ENCODE measurements around the gene CPXM1. TPM values are rescaled to one million over a fixed set of nuclear protein-coding genes. Genes with fewer than 3 reads are reported as not detected.

The CPXM1 gene
- total RNA-seq, 1 donor from 2014 or later, result 218 TPM

DNA sequence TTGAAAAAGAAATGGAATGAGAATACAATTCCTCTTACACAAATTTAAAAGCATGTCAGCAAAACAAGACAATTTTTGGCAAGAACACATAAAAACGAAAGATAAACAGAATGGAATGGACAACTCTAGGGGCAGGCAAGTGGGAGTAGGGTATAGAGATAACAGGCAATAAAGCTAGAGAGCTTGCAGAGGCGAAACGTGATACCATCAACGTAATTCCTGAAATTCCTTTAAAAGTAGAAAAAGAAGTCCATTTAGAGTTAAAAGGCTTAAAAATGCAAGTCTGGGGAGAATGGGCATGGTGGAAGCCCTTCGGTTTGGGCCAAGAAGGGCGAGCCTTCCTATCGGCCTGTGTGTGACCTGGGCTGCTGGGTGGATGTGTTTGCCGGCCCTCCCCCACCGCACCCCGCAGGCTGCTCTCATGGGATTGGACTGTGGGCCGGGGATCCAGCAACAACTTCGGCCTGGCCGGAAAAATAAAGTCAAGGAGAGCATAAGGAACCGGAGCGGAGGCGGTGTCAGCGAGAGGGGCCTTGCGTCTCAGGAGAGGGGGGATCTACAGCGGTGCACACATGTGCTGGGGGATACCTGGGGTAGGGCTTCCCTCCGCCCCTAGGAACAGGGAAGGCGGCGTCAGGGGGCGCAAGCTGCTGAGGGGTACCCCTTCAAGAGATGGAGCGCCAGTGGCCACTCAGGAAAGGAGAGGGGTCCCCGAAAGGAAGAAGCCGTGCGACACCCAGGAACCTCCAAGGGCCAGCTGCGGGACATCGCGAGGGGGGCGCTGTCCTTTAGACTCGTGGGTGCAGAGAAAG is 19.9 kb upstream of the CPXM1 start:
- no peaks in the 10 kb centered on the region for H3K9me3 Mint-ChIP-seq
- no peak overlapping the region for H3K4me3 Mint-ChIP-seq
- no peak overlapping the region for H3K27ac Mint-ChIP-seq (ENCODE audit: unreplicated experiment)
- no peaks in the 10 kb centered on the region for H3K36me3 Mint-ChIP-seq (ENCODE audit: low read depth)
- H3K4me1 Mint-ChIP-seq, result peaks cover 4% of the 10 kb centered on the region
- H3K27me3 Mint-ChIP-seq (ENCODE audit: low read depth), result peaks cover 24% of the 10 kb centered on the region
- no peak for DNase-seq (ENCODE audit: low read depth, low spot score)
- TF ChIP-seq, protein P1, sequence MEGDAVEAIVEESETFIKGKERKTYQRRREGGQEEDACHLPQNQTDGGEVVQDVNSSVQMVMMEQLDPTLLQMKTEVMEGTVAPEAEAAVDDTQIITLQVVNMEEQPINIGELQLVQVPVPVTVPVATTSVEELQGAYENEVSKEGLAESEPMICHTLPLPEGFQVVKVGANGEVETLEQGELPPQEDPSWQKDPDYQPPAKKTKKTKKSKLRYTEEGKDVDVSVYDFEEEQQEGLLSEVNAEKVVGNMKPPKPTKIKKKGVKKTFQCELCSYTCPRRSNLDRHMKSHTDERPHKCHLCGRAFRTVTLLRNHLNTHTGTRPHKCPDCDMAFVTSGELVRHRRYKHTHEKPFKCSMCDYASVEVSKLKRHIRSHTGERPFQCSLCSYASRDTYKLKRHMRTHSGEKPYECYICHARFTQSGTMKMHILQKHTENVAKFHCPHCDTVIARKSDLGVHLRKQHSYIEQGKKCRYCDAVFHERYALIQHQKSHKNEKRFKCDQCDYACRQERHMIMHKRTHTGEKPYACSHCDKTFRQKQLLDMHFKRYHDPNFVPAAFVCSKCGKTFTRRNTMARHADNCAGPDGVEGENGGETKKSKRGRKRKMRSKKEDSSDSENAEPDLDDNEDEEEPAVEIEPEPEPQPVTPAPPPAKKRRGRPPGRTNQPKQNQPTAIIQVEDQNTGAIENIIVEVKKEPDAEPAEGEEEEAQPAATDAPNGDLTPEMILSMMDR (conservative IDR thresholded peaks at IDR 0.05), result no peak

DNA sequence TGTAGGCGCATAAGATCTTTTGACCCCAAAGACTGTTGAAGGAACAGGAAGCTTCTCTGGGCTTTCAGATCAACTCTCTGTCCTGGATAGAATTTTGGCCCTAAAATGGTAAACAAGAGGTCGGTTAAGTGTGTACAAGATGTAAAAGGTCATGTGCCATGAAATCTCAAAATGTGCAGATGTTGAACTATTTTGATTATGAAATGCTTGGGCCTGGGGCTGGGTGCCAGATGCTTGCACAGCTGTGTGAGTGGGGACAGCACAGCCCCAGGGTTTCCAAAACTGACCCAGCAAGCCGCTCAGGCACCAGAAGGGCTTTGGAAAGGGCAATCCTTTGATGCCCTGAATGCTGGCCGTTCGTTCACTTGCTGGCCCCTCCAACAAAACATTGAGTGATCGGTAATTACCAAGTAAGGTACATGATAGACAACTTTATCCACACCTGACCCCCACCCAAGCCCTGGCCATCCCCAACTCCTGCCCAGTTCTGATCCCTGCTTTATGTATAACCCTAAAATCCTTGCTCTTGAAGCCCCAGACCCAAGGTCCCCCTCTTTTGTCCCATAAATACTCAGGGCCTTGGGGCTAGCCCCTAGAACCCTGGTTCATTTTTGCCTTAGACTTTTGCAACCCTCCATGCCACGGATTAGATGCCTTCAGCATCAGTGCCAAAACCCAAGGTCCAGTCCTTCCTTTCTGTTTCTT is 17.6 kb upstream of the CPXM1 start:
- TF ChIP-seq, protein P1 (conservative IDR thresholded peaks at IDR 0.05), result no peak
- Mint-ChIP-seq H3K27ac (ENCODE audit: unreplicated experiment) (no peak overlapping the region), H3K4me1 (peaks cover 4% of the 10 kb centered on the region), H3K36me3 (ENCODE audit: low read depth) (no peaks in the 10 kb centered on the region), H3K9me3 (no peaks in the 10 kb centered on the region), H3K4me3 (no peak overlapping the region), H3K27me3 (ENCODE audit: low read depth) (peaks cover 24% of the 10 kb centered on the region)
- DNase-seq (ENCODE audit: low read depth, low spot score), result no peak

DNA sequence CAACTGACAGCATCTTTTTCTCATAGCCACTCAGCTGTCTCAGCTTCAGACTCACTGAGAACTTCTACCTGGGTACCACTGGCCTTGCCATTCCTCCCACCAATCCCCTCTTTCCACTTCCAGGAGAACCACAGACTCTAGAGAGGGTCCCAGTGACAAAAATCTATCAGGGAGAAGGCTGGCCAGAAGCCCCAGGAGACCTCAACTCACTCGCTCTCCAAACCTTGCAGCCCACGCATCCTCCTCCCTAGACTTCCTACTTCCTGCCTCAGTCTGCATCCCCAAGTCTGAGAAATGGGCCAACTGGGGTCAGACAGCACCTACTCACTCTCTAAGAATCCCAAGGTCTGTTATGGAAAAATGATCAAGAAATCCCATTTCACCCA is 16.9 kb upstream of the CPXM1 start:
- Mint-ChIP-seq H3K9me3 (no peaks in the 10 kb centered on the region), H3K27me3 (ENCODE audit: low read depth) (peaks cover 24% of the 10 kb centered on the region), H3K36me3 (ENCODE audit: low read depth) (no peaks in the 10 kb centered on the region), H3K4me3 (no peak overlapping the region), H3K27ac (ENCODE audit: unreplicated experiment) (no peak overlapping the region), H3K4me1 (peaks cover 4% of the 10 kb centered on the region)
- TF ChIP-seq, protein P1 (conservative IDR thresholded peaks at IDR 0.05), result no peak
- no peak for DNase-seq (ENCODE audit: low read depth, low spot score)

- no peak for DNase-seq (ENCODE audit: low read depth, low spot score)
- Mint-ChIP-seq H3K27ac (ENCODE audit: unreplicated experiment) (no peak overlapping the region), H3K36me3 (ENCODE audit: low read depth) (no peaks in the 10 kb centered on the region), H3K27me3 (ENCODE audit: low read depth) (peaks cover 19% of the 10 kb centered on the region), H3K9me3 (no peaks in the 10 kb centered on the region), H3K4me3 (no peak overlapping the region), H3K4me1 (peaks cover 4% of the 10 kb centered on the region)
- TF ChIP-seq, protein P1 (conservative IDR thresholded peaks at IDR 0.05), result no peak
Observed at GRCh38 chr20:2816583-2817340, 16.3 kb upstream of the CPXM1 start.

DNA sequence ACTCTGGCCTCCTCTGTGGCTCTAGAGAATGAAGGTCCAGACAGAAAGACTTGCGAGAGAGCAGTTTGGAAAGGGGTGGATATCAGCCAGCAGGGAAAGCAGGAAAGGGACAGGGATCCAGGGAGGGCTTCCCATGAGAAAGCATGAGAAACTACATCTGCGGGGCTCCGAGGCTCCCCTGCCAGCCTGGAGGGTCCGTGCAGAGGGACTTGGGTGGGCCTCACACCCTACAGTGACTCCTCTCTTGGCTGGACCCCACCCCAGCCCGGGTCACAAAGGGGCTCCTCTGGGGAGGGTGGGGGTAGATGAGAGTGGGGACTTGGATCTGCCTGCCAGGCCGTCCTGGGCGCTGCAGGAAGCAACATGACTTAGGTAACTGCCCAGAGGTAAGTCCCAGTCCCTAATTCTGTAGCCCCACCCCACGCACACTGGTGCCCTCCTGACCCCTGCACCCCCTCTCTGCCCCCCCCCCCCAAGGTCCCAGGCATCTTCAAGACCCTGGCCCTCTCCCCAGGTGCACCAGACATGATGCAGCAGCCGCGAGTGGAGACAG is 15.7 kb upstream of the CPXM1 start, which contains the start of gene TMEM239:
Gene TMEM239 (plus strand): TSS at position 335 of the 553 bp plus-strand sequence. CDS start 191 bp downstream, at position 526.
- no peak for DNase-seq (ENCODE audit: low read depth, low spot score)
- Mint-ChIP-seq H3K9me3 (peaks cover 1% of the 10 kb centered on the region), H3K4me1 (peaks cover 4% of the 10 kb centered on the region), H3K27ac (ENCODE audit: unreplicated experiment) (no peak within 1 kb of the TSS), H3K27me3 (ENCODE audit: low read depth) (peaks cover 16% of the 10 kb centered on the region), H3K4me3 (no peak within 1 kb of the TSS), H3K36me3 (ENCODE audit: low read depth) (no peaks in the 10 kb centered on the region)
- TF ChIP-seq, protein P1 (conservative IDR thresholded peaks at IDR 0.05), result no peak

Data from neural crest cell (in vitro differentiated cells).